Measurements from ENCODE around the gene GARNL3. TPM values are rescaled to one million over a fixed set of nuclear protein-coding genes. Genes with fewer than 3 reads are reported as not detected.
A peak's percentile ranks its signal among the peaks of the same experiment; 100 is the strongest.

Gene GARNL3
- total and polyA plus RNA-seq, 2 of the 13 experiments (the other 11 are each of a cell fraction or from before 2014, with no cell fraction given), result 3.9 to 11.0 TPM

GRCh38 chr9:127388037-127388855, 123.7 kb downstream of the GARNL3 start (continued):
- TF ChIP-seq ZBTB4 (CRISPR knock-in tag; IDR thresholded peaks at IDR 0.05; ENCODE audit: borderline replicate concordance), result no peak
- TF ChIP-seq ATF2 (CRISPR knock-in tag; IDR thresholded peaks at IDR 0.05), result peak; percentile 87
- TF ChIP-seq ZNF878 (CRISPR knock-in tag; IDR thresholded peaks at IDR 0.05), result peak; percentile 27; the same call in 1 of the 2 replicates
- no peak for TF ChIP-seq KLF9 (CRISPR knock-in tag; IDR thresholded peaks at IDR 0.05; ENCODE audit: low read depth)
- TF ChIP-seq PPARG (CRISPR knock-in tag; conservative IDR thresholded peaks at IDR 0.05), result peak; percentile 53
- no peak for TF ChIP-seq ZNF800 (CRISPR knock-in tag; IDR thresholded peaks at IDR 0.05)
- TF ChIP-seq KAT8 (CRISPR knock-in tag; IDR thresholded peaks at IDR 0.05), result peak; percentile 18; the same call in 1 of the 2 replicates
- no peak for TF ChIP-seq BATF2 (CRISPR knock-in tag; IDR thresholded peaks at IDR 0.05)
- peak; percentile 16; the same call in 1 of the 2 replicates for TF ChIP-seq ARNT2 (CRISPR knock-in tag; IDR thresholded peaks at IDR 0.05; ENCODE audit: low read depth)
- peak; percentile 47; the same call in 1 of the 2 replicates for TF ChIP-seq ZNF3 (CRISPR knock-in tag; IDR thresholded peaks at IDR 0.05)
- peak; percentile 94; the same call in 1 of the 2 replicates for TF ChIP-seq SSRP1 (CRISPR knock-in tag; IDR thresholded peaks at IDR 0.05)
- TF ChIP-seq MAFF (IDR thresholded peaks at IDR 0.05; ENCODE audit: low read depth, low read length), result 0 out of 2 replicates have a peak, but pooled peaks have one; percentile 36
- peak; percentile 92; the same call in 1 of the 2 replicates for TF ChIP-seq CBFB (CRISPR knock-in tag; IDR thresholded peaks at IDR 0.05)
- TF ChIP-seq NR2F6 (IDR thresholded peaks at IDR 0.05), result peak; percentile 88
- TF ChIP-seq NR2F6 (CRISPR knock-in tag; IDR thresholded peaks at IDR 0.05), result peak; percentile 85
- TF ChIP-seq ARID5B (CRISPR knock-in tag; IDR thresholded peaks at IDR 0.05), result peak; percentile 86
- TF ChIP-seq CEBPB (IDR thresholded peaks at IDR 0.05; ENCODE audit: borderline replicate concordance, low read depth, low read length), result peak; percentile 93
- no peak for TF ChIP-seq ZNF354B (CRISPR knock-in tag; IDR thresholded peaks at IDR 0.05)
